Eye (tissue), 1 donor: ENCODE measurements around the gene IGIP.
A peak's percentile ranks its signal among the peaks of the same experiment; 100 is the strongest.
"Not testable (repeated sequence)": the region's sequence is repeated elsewhere in the genome, so short reads cannot be mapped to it uniquely, and the experiment has no call there.

Source experiments
- DNase-seq: peaks from one replicate; pipeline ENCODE4 v3.0.0-alpha.2; 2015

The IGIP gene

GRCh38 chr5:140142856-140143255 lies 17.1 kb downstream of the IGIP start:
- no peak for DNase-seq

- DNase-seq: no peak
Measured at GRCh38 chr5:140143521-140144258, 18.0 kb downstream of the IGIP start.

GRCh38 chr5:140145256-140145655 lies 19.5 kb downstream of the IGIP start:
- peak; percentile 40 for DNase-seq

GRCh38 chr5:140145818-140146522 lies 20.2 kb downstream of the IGIP start:
- DNase-seq: peak; percentile 85

GRCh38 chr5:140146523-140146842 lies 20.7 kb downstream of the IGIP start:
- peak; percentile 31 for DNase-seq

- no peak for DNase-seq
Measured at GRCh38 chr5:140147460-140147859, 21.7 kb downstream of the IGIP start.

- DNase-seq: peak; percentile 46
Measured at GRCh38 chr5:140148508-140148907, 22.8 kb downstream of the IGIP start.

- DNase-seq: no peak
Measured at GRCh38 chr5:140150201-140150600, 24.5 kb downstream of the IGIP start.

GRCh38 chr5:140151144-140152021 lies 25.6 kb downstream of the IGIP start:
- DNase-seq: no peak

GRCh38 chr5:140152022-140152999 lies 26.6 kb downstream of the IGIP start:
- DNase-seq: peak; percentile 74

- DNase-seq: no peak
Measured at GRCh38 chr5:140153255-140153654, 27.5 kb downstream of the IGIP start.

GRCh38 chr5:140153905-140154304 lies 28.2 kb downstream of the IGIP start:
- no peak for DNase-seq

GRCh38 chr5:140154710-140155381 lies 29.1 kb downstream of the IGIP start:
- not testable (repeated sequence) for DNase-seq

GRCh38 chr5:140157032-140157781 lies 31.5 kb downstream of the IGIP start:
- DNase-seq: peak; percentile 97

- DNase-seq: no peak
Measured at GRCh38 chr5:140159014-140159927, 33.5 kb downstream of the IGIP start.

GRCh38 chr5:140162275-140162674 lies 36.5 kb downstream of the IGIP start:
- no peak for DNase-seq

GRCh38 chr5:140162781-140163180 lies 37.0 kb downstream of the IGIP start:
- no peak for DNase-seq

- DNase-seq: no peak
Measured at GRCh38 chr5:140165101-140165922, 39.6 kb downstream of the IGIP start.

- DNase-seq: no peak
Measured at GRCh38 chr5:140165923-140166270, 40.2 kb downstream of the IGIP start.
